Activated CD4-positive, alpha-beta T cell treated with anti-CD3 and anti-CD28 coated beads, Interleukin-2, amount 10 ng/mL, durations not matched to agents 7 days and 5 days (primary cell): ENCODE measurements around the gene TELO2. TPM values are rescaled to one million over a fixed set of nuclear protein-coding genes. Genes with fewer than 3 reads are reported as not detected.
A peak's percentile ranks its signal among the peaks of the same experiment; 100 is the strongest.
"Not testable (repeated sequence)": the region's sequence is repeated elsewhere in the genome, so short reads cannot be mapped to it uniquely, and the experiment has no call there.

Source experiments
- CTCF ChIA-PET: fragments of 350-600 bp; sonication (Branson Sonifier 250); formaldehyde crosslinking; loops from one replicate; lab custom pipeline; 2021; ENCODE audit warnings: antibody characterized with exemption; lab: Charles Lee
- POLR2A ChIA-PET: fragments of 350-600 bp; sonication (Branson Sonifier 250); formaldehyde crosslinking; loops from one replicate; lab custom pipeline; 2021; ENCODE audit warnings: antibody characterized with exemption; lab: Charles Lee
- DNase-seq: peaks from one replicate; pipeline ENCODE4 v3.0.0-alpha.2; 2020
- H3K27ac Mint-ChIP-seq: one replicate; pipeline ENCODE4 v1.8.0; 2021; ENCODE audit warnings: mild to moderate bottlenecking, moderate library complexity, mixed read lengths
- H3K27me3 Mint-ChIP-seq: one replicate; pipeline ENCODE4 v1.8.0; 2021; ENCODE audit warnings: mixed read lengths
- H3K36me3 Mint-ChIP-seq: one replicate; pipeline ENCODE4 v1.8.0; 2021; ENCODE audit warnings: low read depth, mixed read lengths
- H3K4me1 Mint-ChIP-seq: one replicate; pipeline ENCODE4 v1.8.0; 2021; ENCODE audit warnings: mixed read lengths
- H3K4me3 Mint-ChIP-seq: one replicate; pipeline ENCODE4 v1.8.0; 2021; ENCODE audit warnings: mild to moderate bottlenecking, moderate library complexity, mixed read lengths
- H3K9me3 Mint-ChIP-seq: one replicate; pipeline ENCODE4 v1.8.0; 2021; ENCODE audit warnings: mixed read lengths
- total RNA-seq, 2 experiments: library from RNA; stranded (reverse); gene quantifications; one replicate each; pipeline ENCODE4 v1.2.3, GENCODE V29; 2021

Gene TELO2
- total RNA-seq, 2 experiments from 2014 or later = 49.1 to 65.5 TPM

DNA sequence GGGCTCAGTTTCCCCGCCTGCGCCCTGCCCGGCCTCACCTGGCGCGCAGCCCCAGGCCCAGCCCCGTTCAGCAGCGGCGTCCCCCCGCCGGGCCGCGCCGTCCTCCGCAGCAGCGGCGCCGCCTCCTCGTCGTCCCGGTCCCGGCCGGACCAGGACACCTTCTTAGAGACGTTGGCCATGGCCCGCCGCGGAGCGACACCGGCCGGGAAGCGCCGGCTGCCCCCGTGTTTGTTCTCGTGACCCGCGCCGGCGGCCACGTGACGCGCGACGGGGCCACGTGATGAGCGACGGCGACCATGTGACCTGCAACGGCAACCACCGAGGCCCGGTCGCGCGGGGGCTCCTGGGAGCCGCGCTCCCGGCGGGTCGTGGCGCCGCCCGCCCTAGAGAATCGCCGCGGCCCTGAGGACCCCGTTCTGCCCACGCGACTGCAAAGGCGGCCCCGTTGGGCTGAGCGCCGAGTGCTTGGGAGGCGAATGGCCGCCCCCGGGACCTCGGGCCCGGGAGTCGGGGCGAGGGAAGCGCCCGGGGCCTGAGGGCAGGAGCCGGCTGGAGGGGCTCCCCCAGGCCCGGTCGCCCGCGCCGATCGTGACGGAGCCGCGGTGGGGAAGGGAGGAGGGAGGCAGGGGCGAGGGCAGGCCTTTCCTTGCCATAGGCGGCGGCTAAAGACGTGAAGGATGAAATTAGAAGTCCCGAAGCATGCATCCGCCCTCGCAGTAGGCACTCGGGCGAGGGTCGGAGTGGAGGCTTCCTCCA is 18.2 kb upstream of the TELO2 start, which contains the start of gene CLCN7:
Gene CLCN7, minus strand, starts transcription at position 233 of the 756 bp plus-strand sequence. Its CDS starts 54 bp downstream, at position 179.
- no peaks in the 10 kb centered on the region for H3K27me3 Mint-ChIP-seq
- CTCF ChIA-PET = interaction anchor here (1.1 kb wide), 1 partner anchor 12 kb away, joined by 3 read pairs; no protein-coding TSS in a partner anchor
- no peaks in the 10 kb centered on the region for H3K36me3 Mint-ChIP-seq
- POLR2A ChIA-PET = no interaction called here
- H3K4me3 Mint-ChIP-seq = peak within 1 kb of the TSS; percentile 81
- H3K9me3 Mint-ChIP-seq = no peaks in the 10 kb centered on the region
- peak; percentile 89 for DNase-seq
- H3K4me1 Mint-ChIP-seq = peaks cover 29% of the 10 kb centered on the region
- peak within 1 kb of the TSS; percentile 90 for H3K27ac Mint-ChIP-seq

- ChIA-PET POLR2A (no interaction called here), CTCF (interaction anchor here (0.8 to 1.1 kb wide), 2 partner anchors 11 to 97 kb away, joined by 3 read pairs; no protein-coding TSS in a partner anchor)
- peaks cover 27% of the 10 kb centered on the region for H3K4me1 Mint-ChIP-seq
- no peaks in the 10 kb centered on the region for H3K36me3 Mint-ChIP-seq
- DNase-seq = no peak
- peak overlapping the region; percentile 90 for H3K27ac Mint-ChIP-seq
- no peaks in the 10 kb centered on the region for H3K27me3 Mint-ChIP-seq
- no peaks in the 10 kb centered on the region for H3K9me3 Mint-ChIP-seq
- H3K4me3 Mint-ChIP-seq = peak overlapping the region; percentile 81
Measured at GRCh38 chr16:1475552-1476114, 17.5 kb upstream of the TELO2 start.

DNA sequence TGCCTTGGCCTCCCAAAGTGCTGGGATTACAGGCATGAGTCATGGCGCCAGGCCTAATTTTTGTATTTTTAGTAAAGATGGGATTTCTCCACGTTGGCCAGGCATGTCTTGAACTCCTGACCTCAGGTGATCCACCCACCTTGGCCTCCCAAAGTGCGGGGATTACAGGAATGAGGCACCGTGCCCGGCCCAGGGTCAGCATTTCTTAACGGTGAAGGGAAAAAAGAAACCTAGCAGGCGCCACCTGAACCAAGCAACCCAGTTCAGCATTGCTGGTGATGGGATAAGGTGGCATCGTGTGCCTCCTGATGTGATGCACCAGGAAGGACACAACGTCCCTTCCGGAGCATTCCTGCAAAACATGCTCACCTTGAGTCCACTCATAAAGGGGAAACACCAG is 16.1 kb upstream of the TELO2 start:
- no peak overlapping the region for H3K27ac Mint-ChIP-seq
- no peak for DNase-seq
- POLR2A ChIA-PET = no interaction called here
- no peak overlapping the region for H3K4me3 Mint-ChIP-seq
- H3K36me3 Mint-ChIP-seq = no peaks in the 10 kb centered on the region
- peaks cover 16% of the 10 kb centered on the region for H3K4me1 Mint-ChIP-seq
- no peaks in the 10 kb centered on the region for H3K27me3 Mint-ChIP-seq
- H3K9me3 Mint-ChIP-seq = no peaks in the 10 kb centered on the region
- CTCF ChIA-PET = interaction anchor here (0.6 to 1.1 kb wide), 2 partner anchors 229 to 962 kb away, joined by 3 to 4 read pairs; partner anchors contain the start of gene MAPK8IP3

DNA sequence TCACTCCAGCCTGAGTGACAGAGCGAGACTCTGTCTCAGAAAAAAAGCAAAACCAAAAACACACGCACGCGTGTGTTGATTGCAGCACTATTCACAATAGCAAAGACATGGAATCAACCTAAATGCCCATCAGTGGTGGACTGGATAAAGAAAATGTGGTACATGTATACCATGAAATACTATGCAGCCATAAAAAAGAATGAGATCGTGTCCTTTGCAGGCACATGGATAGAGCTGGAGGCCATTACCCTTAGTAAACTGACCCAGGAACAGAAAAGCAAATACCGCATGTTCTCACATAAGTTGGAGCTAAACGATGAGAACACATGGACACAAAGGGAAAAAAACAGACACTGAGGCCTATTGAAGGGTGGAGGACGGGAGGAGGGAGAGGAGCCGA is 14.2 kb upstream of the TELO2 start:
- not testable (repeated sequence) for DNase-seq, H3K4me1 Mint-ChIP-seq, H3K4me3 Mint-ChIP-seq

DNA sequence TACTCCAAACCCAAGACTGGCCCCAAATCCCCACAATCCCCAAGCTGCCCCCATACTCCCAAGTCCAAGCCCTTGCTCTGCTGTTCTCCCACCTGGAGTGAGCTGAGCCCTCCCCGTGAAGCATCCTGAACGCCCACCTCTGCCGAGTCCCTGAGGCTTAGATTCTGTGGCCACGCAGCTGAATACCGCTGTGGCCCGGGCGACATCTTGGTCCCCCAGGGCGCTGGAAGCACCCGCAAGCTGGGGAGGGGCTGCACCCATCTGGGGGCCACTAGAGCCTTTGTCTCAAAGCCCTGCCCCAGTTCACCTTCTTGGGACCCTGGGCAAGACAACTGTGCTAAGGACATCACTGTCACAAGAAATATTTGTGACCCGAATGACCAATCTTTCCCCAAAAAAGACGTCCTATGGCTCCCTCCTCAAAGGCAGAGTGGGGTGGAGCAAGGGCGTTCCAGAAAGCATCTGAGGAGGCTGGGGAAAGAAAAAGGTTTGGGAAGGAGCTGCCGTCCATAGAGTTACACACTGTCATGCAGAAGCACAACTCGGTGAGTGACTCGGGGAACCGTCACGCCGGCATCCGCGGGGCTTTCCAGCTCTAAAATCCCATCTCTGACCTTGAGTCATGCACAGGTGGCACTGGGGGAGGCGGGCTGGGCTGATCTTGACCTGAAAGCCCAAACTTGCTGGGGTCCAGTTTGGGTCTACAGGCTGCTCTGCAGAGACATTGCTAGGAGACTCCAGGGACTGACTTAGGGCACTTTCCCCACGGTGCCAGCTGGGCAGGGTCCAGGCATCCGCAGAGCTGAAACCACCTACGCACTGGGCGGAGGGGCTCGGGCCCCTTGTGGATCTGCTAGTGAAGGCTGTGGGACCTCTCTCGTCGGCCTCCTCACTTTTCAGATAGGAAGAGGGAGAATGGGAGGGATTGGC is 11.0 kb upstream of the TELO2 start:
- POLR2A ChIA-PET = no interaction called here
- Mint-ChIP-seq H3K4me1 (no peaks in the 10 kb centered on the region), H3K27ac (no peak overlapping the region), H3K9me3 (no peaks in the 10 kb centered on the region), H3K27me3 (no peaks in the 10 kb centered on the region), H3K36me3 (no peaks in the 10 kb centered on the region), H3K4me3 (no peak overlapping the region)
- no peak for DNase-seq
- CTCF ChIA-PET = interaction anchor here (0.5 to 1.4 kb wide), 2 partner anchors 10 to 387 kb away, joined by 3 to 4 read pairs; partner anchors contain the start of gene TELO2

More for the DNA sequence above, 14.2 kb upstream of the TELO2 start:
- POLR2A ChIA-PET, H3K36me3 Mint-ChIP-seq, H3K27me3 Mint-ChIP-seq, H3K27ac Mint-ChIP-seq, H3K9me3 Mint-ChIP-seq, CTCF ChIA-PET: not testable (repeated sequence)

DNA sequence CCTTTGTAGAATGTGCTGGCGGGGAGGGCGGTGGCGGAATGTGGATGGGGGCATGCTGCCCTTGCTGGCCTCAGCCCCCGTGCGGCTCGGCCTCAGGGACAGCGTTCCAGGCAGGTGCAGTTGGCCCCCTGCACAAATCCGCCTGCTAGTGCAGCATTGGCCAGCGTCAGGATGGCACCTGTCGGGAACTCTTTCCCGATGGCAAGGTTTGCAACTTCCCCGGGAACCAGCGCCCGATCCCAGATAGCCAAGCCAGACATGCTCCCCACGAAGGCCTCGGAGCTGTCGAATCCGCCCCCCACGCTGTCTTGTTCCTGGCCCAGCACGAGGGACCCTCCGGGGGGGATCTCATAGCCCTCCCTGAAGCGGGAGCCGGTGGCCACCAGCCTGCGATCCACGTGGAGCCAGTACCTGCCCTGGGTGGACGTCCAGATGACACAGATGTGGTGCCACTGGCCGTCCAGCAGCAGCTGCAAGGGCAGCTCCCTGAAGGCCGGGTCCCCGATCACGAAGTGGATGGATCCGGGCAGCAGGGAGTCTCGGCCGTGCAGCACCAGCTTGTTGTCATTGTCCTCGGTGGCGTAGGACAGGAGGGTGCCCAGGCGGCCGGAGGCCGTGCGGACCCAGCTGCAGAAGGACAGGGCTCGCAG is 7.2 kb upstream of the TELO2 start:
- Mint-ChIP-seq H3K36me3 (no peaks in the 10 kb centered on the region), H3K9me3 (no peaks in the 10 kb centered on the region), H3K4me3 (no peak overlapping the region), H3K4me1 (no peaks in the 10 kb centered on the region), H3K27me3 (no peaks in the 10 kb centered on the region), H3K27ac (no peak overlapping the region)
- ChIA-PET POLR2A (no interaction called here), CTCF (no interaction called here)
- DNase-seq = no peak

GRCh38 chr16:1486551-1487390 is 6.4 kb upstream of the TELO2 start:
- H3K27me3 Mint-ChIP-seq = no peaks in the 10 kb centered on the region
- POLR2A ChIA-PET = no interaction called here
- CTCF ChIA-PET = interaction anchor here (1.0 to 1.2 kb wide), 2 partner anchors 11 to 15 kb away, joined by 3 read pairs; no protein-coding TSS in a partner anchor
- no peaks in the 10 kb centered on the region for H3K4me1 Mint-ChIP-seq
- H3K27ac Mint-ChIP-seq = no peak overlapping the region
- no peaks in the 10 kb centered on the region for H3K36me3 Mint-ChIP-seq
- H3K9me3 Mint-ChIP-seq = no peaks in the 10 kb centered on the region
- no peak overlapping the region for H3K4me3 Mint-ChIP-seq
- no peak for DNase-seq

DNA sequence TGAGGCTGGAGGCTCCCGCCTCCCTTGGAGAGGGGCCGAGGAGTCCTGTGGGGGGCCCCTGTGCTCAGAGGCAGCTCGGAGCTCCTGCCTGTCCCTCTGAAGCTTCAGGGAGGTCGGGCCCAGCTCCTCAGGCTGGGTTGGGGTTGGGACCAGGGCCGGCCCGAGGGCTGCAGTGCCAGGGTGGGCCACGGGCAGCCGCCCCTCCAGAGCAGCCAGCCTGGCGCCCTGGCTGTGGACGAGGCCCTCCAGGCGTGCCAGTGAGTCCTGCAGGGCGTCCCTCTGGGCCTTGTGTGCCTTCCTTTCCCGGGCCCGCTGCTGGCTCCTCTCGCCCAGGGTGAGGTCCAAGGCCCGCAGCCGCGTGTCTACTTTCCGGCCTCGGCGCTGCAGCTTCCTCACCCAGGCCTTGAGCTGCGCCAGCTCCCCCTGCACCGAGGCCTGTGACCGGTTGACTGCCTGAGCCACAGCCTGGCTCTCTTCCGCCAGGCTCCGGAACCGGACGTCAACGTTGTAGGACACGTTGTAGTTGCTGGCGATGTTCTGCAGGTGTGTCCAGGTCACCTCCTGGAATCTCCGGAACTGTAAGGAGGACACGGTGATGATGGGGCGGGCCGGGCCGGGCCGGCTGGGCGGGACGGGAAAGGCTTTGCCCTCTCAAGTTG is 5.6 kb upstream of the TELO2 start:
- Mint-ChIP-seq H3K27ac (no peak overlapping the region), H3K9me3 (no peaks in the 10 kb centered on the region), H3K4me3 (no peak overlapping the region), H3K4me1 (peaks cover 6% of the 10 kb centered on the region), H3K36me3 (no peaks in the 10 kb centered on the region), H3K27me3 (no peaks in the 10 kb centered on the region)
- no peak for DNase-seq
- POLR2A ChIA-PET = no interaction called here
- CTCF ChIA-PET = interaction anchor here (1.0 to 1.2 kb wide), 3 partner anchors 12 to 17 kb away, joined by 3 to 4 read pairs (median 3); no protein-coding TSS in a partner anchor

GRCh38 chr16:1488054-1488601 is 5.0 kb upstream of the TELO2 start:
- ChIA-PET CTCF (interaction anchor here (1.2 kb wide), 2 partner anchors 14 to 18 kb away, joined by 3 to 4 read pairs; no protein-coding TSS in a partner anchor), POLR2A (no interaction called here)
- DNase-seq = no peak
- Mint-ChIP-seq H3K4me1 (peaks cover 10% of the 10 kb centered on the region), H3K9me3 (no peaks in the 10 kb centered on the region), H3K27ac (no peak overlapping the region), H3K36me3 (no peaks in the 10 kb centered on the region), H3K27me3 (no peaks in the 10 kb centered on the region), H3K4me3 (no peak overlapping the region)

DNA sequence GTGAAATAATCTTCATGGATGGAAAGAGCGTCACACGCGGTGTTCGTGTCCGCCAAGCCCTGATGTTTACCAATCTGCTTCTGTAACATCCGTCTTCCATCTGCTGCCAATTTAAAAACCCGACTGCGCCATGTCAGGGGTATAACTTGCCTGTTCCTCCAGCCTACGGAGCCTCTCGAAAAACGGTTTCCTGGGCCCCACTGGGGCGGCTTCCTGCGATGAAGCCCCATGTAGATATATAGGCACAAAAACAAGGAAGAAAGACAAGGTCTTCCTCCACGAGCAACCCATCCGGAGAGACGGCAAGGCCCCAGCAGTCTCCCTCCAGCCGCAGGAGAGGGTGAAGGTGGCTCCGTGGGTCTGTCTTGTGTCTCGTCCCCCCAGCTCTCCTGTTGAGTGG is 4.5 kb upstream of the TELO2 start, which contains the start of gene PTX4:
Gene PTX4, minus strand, starts transcription at position 326 of the 400 bp plus-strand sequence. Its CDS starts 35 bp downstream, at position 291.
- Mint-ChIP-seq H3K9me3 (no peaks in the 10 kb centered on the region), H3K36me3 (no peaks in the 10 kb centered on the region), H3K27me3 (no peaks in the 10 kb centered on the region), H3K4me1 (peaks cover 10% of the 10 kb centered on the region), H3K27ac (no peak within 1 kb of the TSS), H3K4me3 (no peak within 1 kb of the TSS)
- DNase-seq = no peak
- POLR2A ChIA-PET = no interaction called here
- CTCF ChIA-PET = interaction anchor here (1.2 kb wide), 1 partner anchor 18 kb away, joined by 4 read pairs; no protein-coding TSS in a partner anchor

DNA sequence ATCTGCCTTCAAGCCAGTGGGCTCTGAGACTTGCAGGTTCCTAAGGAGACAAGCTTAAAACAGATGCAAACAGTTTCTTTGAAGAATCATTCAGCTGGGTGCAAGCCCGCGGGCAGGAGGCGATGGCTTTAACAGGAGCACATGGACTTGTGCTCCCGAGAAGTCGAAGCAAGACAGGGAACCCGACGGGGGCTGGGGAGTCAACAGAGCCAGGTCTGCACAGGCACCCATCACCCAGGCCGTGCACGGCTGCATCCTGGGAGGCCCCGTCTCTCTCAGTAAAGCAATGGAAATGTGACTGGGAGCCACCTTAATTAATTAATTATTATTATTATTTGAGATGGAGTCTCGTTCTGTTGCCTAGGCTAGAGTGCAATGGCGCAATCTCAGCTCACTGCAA is 4.1 kb upstream of the TELO2 start:
- H3K9me3 Mint-ChIP-seq = no peaks in the 10 kb centered on the region
- ChIA-PET CTCF (no interaction called here), POLR2A (no interaction called here)
- H3K27me3 Mint-ChIP-seq = no peaks in the 10 kb centered on the region
- H3K4me1 Mint-ChIP-seq = peaks cover 12% of the 10 kb centered on the region
- DNase-seq = no peak
- H3K4me3 Mint-ChIP-seq = no peak overlapping the region
- H3K27ac Mint-ChIP-seq = no peak overlapping the region
- no peaks in the 10 kb centered on the region for H3K36me3 Mint-ChIP-seq
